ENCODE measurements around the gene HARS1. TPM values are rescaled to one million over a fixed set of nuclear protein-coding genes. Genes with fewer than 3 reads are reported as not detected.

The HARS1 gene
- total and polyA plus RNA-seq, 2 of the 13 experiments (the other 11 are each of a cell fraction or from before 2014, with no cell fraction given): 36.9 to 66.2 TPM

GRCh38 chr5:140639148-140639981, 51.8 kb downstream of the HARS1 start, which contains the start of gene TMCO6 (continued):
- peak; percentile 80 for TF ChIP-seq ZNF205 (CRISPR knock-in tag; IDR thresholded peaks at IDR 0.05)
- peak; percentile 92 for TF ChIP-seq HDAC2 (CRISPR knock-in tag; IDR thresholded peaks at IDR 0.05)
- TF ChIP-seq ZNF605 (CRISPR knock-in tag; IDR thresholded peaks at IDR 0.05): peak; percentile 93
- peak; percentile 39; the same call in 1 of the 2 replicates for TF ChIP-seq SMC3 (IDR thresholded peaks at IDR 0.05; ENCODE audit: low read length)
- TF ChIP-seq ZNF879 (CRISPR knock-in tag; IDR thresholded peaks at IDR 0.05): no peak
- peak; percentile 77; the same call in 1 of the 2 replicates for TF ChIP-seq ZNF547 (CRISPR knock-in tag; IDR thresholded peaks at IDR 0.05)
- TF ChIP-seq ZNF644 (CRISPR knock-in tag; IDR thresholded peaks at IDR 0.05; ENCODE audit: low read depth): no peak
- peak; percentile 40; the same call in 1 of the 2 replicates for TF ChIP-seq TBX3 (IDR thresholded peaks at IDR 0.05; ENCODE audit: borderline replicate concordance)
- TF ChIP-seq ZNF333 (CRISPR knock-in tag; IDR thresholded peaks at IDR 0.05; ENCODE audit: borderline replicate concordance): no peak
- TF ChIP-seq ZNF512 (CRISPR knock-in tag; IDR thresholded peaks at IDR 0.05): no peak
- TF ChIP-seq KDM2A (CRISPR knock-in tag; IDR thresholded peaks at IDR 0.05; ENCODE audit: borderline replicate concordance, low read depth): peak; percentile 66
- peak; percentile 96 for TF ChIP-seq BCL6 (CRISPR knock-in tag; IDR thresholded peaks at IDR 0.05)
- TF ChIP-seq GPN1 (CRISPR knock-in tag; IDR thresholded peaks at IDR 0.05; ENCODE audit: borderline replicate concordance): peak; percentile 76; the same call in 1 of the 2 replicates
- TF ChIP-seq ZNF841 (CRISPR knock-in tag; IDR thresholded peaks at IDR 0.05; ENCODE audit: borderline replicate concordance): no peak
- TF ChIP-seq SNAI1 (CRISPR knock-in tag; IDR thresholded peaks at IDR 0.05; ENCODE audit: borderline replicate concordance): peak; percentile 28; the same call in 1 of the 2 replicates
- TF ChIP-seq ZBTB10 (CRISPR knock-in tag; IDR thresholded peaks at IDR 0.05; ENCODE audit: borderline replicate concordance): no peak
- no peak for TF ChIP-seq SNAPC4 (CRISPR knock-in tag; IDR thresholded peaks at IDR 0.05)
- TF ChIP-seq ELK4 (CRISPR knock-in tag; IDR thresholded peaks at IDR 0.05; ENCODE audit: borderline replicate concordance): no peak
- no peak for TF ChIP-seq CBX1 (IDR thresholded peaks at IDR 0.05; ENCODE audit: low read depth)
